Renal cortical epithelial cell (primary cell): ENCODE results near the gene MEGF6. TPM values are rescaled to one million over a fixed set of nuclear protein-coding genes. Genes with fewer than 3 reads are reported as not detected.

Experiments
- DNase-seq: peaks from one replicate; pipeline ENCODE4 v3.0.0-alpha.2; 2011; ENCODE audit warnings: low read depth
- total RNA-seq: library from RNA; depleted of rRNA; stranded (reverse); fragments of >200 nt; gene quantifications from 2 replicates; pipeline ENCODE4 v1.2.3, GENCODE V29; 2014

MEGF6 gene
- total RNA-seq, 1 donor from 2014 or later = 5.7 TPM

DNA sequence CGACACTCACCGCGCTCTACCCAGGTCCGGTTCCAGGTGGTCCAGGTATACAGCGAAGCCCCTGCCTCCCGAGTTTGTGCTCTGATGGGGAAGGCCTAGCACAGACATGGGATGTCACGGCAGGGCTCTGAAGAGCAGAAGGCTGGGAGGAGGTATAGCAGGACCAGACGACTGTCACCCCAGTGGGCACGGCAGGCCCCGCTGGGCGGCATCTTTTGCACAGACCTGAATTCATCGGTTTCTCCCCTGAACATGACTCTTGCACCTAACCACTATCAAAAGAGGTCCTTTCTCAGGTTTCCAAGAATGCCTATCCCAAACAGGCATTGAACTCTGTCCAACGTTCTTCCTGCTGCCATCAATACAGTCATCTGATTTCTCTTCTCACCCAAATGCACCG lies 126.3 kb downstream of the MEGF6 start:
- DNase-seq = no peak

DNA sequence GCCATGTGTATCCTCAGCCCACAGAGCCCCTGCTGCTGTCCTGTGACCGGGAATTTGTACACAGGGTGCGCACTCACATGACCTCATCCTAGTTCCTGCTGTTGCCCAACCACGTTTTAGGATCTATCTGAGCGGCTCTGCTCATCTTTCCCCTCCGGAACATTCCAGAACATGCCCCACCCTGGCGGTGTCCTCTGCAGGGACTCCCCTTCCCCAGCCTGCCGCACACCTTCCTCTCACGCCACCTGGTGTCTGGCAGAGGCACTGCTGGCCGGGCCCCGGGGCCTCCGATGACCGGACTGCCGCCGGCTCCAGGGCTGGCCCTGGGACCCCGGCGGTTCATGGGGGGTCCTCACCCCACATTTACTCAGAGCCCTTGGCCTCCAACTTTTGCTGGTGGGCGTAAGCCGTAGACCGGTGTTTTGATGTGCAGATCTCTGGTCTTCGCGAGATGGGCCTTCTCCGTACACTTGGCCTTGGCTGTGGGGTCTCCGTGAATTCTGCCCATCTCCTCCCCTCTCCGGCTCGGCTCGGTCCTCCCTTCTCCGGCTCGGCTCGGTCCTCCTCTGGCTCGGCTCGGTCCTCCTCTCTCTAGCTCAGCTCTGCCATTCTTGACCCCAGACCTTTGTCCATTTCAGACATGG lies 127.4 kb downstream of the MEGF6 start:
- peak; percentile 3 for DNase-seq

DNA sequence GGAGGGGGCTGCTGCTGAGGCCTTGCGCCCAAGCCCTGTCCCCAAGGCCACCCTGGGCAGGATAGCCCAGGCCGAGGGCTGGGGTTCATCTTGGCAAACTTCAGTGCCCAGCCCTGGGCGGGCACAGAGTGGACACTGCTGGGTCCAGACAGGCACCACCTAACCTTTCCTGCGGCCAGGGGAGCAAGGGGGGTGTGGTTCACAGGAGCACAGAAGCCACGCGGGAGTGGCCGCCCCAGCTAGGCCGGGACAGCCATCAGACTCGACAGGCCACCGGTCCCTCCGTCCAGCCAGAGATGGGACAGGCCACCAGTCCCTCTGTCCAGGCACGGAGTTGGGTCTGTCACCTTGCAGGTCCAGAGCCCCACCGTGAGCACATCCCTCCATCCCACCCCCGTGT lies 127.9 kb downstream of the MEGF6 start:
- no peak for DNase-seq

DNA sequence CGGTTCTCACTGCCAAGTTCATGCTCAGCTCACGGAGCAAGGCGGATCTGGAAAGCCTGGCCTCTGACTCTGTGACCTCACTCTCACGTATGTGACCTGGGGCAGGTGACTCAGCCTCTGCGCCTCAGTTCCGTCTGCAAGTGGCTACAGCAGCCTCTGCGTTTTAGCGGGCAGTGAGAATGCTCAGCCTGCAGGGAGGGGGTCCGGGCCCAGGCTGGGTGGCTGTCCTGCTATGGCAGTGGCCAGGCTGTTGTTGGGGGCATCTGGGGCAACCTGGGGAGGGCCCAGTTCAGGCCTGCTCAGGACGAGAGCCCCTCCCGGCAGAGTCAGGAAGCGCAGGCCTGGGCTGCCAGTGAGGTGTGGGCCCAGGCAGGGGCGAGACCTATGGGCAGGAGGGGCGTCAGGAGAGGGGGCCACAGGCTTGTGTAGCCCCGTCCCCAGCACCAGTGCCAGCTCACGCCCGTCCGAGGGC lies 128.9 kb downstream of the MEGF6 start:
- peak; percentile 78 for DNase-seq

DNA sequence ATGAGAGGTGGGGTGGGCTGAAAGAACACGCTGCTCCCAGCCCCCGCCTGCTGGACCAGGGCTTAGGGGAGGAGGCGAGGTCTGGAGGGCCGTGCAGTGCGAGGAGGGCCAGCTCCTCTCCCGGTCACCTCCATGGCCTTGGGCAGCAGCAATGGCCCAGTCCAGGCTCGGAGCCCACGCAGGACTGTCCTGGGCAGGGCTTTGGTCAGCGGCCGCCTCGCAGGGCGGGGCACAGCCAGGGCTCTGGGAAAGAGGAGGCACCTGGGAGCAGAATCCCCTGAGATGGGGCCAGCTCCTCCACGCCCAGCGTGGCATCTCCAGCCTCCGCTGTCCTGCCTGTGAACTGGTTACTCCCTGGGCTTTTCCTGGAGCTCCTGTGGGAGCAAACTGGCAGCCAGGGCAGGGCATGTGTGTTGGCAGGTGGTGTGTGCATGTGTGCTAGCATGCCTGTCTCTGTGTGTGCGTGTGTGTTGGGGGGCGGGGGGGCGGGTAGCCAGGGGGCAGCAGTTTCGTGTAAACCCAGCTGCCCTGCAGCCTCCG lies 129.4 kb downstream of the MEGF6 start:
- no peak for DNase-seq

DNA sequence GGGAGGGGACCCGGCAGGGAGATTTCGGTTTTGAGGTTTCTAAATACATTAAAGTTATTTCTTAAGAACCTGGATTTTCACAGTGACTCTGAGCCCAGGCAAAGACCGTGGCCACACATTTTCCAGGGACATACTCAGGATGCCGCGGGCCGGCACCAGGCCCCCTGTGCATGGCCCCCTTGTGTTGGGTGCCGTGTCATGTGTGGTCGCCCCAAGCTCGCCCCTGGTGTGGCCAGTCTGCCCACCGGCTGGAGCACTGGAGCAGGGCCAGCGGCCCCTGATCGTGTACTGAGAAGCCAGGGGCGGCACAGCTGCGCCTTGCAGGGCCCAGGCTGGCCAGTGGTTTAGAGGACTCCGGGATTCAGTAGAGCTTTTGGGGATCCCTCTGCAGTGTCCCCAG lies 130.3 kb downstream of the MEGF6 start:
- DNase-seq = no peak

DNA sequence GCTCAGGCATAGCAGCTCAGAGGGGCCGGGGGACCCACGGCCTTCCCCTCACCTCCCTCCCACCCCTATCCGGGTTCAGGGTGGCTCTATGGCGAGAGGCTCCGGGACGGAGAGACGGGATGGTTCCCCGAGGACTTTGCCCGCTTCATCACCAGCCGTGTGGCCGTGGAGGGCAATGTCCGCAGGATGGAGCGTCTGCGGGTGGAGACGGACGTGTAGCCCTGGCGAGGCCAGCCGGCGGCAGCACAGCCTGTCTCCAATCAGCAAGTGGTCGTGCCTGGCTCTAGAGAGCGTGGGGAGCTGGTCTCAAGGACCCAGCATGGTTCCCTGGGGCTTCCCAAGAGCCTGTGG lies 131.0 kb downstream of the MEGF6 start:
- DNase-seq = no peak

DNA sequence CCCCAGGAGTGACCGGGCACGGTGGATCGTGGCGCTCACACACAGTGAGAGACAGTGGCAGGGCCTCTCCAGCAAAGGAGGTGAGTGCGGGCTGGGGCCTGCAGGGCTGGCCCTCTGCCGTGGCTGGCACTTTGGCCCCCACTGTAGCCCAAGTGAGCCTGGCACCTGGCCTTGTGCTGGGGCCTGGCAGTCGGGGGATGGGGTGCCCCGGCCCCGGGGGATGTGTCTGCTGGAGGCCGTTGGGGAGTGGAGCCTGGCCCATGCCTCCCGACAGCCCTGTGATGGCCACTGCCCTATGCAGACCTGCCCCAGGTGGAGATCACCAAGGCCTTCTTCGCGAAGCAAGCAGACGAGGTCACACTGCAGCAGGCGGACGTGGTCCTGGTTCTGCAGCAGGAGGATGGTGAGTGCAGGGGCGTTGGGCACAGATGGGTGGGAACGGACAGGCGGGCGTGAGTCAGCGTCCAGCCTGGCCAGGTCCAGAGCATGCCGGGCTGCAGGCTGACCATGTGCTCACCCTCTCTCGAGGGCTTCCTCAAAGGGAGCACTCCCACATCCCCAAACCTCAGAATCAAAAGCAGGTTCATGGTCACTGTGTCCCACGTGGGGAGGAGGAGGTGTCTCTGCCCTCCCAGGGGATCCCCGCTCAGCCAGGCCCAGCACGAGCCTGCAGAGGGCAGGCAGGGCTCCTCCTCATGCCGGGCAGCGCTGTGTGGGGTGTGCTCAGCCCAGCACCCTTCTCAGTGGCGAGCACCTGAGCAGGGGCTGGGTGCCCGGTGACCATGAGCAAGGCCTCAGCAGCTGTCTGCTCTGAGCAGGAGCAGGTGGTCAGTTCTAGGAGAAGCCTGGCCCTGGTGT lies 131.6 kb downstream of the MEGF6 start:
- no peak for DNase-seq

DNA sequence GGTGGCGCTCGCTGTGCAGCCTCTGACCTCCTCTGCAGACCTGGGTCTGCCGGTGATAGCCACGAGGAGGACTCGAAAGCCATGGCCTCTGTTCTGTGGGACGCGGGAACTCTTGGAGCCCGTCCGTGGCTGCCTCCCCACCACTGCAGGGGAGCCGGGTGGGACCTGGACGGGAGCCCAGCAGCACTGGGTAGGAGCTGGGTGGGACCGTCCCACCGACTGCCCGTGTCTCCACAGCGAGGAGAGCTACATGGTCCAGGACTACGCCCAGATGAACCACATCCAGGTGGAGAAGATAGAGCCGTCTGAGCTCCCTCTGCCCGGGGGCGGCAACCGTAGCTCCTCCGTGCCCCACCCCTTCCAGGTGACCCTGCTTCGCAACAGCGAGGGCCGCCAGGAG lies 133.1 kb downstream of the MEGF6 start:
- no peak for DNase-seq

DNA sequence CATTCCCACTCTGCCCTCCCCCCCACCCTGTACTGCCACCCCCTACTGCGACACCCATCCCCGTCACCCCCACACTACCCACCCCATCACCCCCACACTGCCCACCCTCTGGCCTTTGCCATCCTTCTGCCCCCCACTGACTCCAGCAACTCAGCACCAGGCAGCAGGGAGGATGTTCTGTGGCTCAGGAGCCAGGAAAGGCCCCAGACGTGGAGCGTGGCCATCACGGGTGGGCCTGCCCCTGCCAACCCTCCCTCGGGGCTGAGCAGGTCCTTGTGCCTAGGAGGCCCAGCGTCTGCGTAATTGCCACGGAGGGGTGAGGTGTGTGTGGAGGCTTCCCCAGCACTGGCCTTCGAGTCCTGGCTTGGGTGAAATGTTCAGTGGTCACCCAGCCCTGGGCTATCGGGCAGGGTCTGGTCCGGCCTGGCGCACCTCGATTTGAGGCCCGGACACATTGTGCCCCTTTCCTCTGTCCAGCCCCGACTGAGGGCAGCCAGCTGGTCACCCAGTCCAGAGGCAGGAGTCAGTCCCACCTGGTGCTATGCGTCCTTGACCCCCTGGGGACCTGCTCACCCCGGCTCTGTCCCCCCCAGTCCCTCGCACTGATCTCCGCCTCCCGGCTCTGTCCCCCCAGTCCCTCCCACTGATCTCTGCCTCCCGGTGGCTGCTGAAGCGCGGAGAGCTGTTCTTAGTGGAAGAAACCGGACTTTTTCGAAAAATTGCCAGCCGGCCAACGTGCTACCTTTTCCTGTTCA lies 133.9 kb downstream of the MEGF6 start:
- DNase-seq = no peak

DNA sequence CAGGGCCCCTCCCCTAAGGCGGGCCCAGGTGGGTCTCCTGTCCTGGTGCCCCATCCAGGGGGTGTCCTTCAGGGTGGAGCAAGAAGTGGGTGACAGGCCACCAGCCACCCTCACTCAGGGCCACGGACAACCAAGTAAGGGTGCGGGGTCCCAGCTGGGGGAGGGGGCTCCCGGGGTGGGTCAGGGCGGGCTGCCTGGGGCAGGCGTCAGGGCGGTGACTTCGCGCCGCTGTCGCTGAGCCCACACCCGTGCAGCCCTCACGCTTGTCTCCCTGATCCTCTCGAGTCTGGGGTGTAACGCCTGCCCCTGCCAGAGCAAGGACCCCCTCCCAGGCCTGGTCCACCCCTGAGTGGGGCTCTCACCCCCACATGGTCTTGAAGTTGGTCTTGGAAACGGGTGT lies 134.6 kb downstream of the MEGF6 start:
- no peak for DNase-seq

DNA sequence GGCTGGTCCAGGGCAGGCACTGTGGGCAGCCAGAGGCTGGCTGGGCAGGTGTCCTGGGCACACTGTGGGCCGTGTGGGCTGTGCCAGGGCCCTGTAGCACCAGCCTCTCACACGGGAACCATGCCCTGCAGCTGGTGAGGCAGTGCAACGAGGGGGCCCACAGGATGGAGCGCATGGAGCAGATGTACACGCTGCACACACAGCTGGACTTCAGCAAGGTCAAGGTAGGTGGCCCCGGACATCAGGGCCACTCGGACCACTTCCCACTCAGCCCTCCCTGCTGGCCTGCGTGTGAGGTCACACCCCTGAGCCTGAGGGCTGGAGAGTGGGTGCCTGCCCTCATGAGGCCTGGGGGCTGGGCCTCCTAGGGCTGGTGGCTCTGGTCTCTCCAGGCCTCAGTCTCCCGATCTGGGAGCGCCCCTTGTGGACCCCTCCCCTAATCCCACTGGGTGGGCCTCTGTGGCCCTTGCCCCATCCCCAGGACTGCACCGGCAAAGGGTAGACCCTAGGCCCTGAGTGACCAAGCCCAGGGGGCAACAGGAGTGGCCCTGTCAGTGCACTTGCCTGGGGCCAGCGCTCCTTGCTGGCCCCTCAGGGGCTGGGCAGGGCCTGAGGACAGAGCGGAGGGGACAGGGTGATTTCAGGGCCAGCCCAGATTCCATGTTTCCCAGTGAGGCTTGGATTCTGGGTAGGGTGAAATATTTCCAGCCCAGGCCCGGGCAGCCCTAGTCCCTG lies 135.3 kb downstream of the MEGF6 start:
- no peak for DNase-seq

DNA sequence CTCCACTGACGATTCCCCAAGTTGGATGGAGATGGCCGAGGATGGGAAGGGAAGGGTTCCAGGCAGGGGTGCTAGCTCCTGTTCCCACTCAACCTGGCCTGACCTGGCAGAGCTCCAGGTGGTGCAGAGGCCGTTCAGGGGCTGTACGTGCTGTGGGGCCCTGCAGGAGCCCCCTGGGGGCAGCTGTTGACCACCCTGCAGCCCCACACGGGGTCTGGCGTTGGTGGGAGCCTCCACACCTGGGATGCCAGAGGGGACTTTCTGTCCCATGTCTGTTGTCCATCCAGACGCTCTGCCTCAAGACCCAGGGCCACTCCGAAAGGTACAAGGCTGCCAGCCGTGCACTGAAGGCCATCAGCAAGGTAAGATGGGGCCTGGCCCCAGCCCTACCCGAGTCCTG lies 136.9 kb downstream of the MEGF6 start:
- DNase-seq = no peak

DNA sequence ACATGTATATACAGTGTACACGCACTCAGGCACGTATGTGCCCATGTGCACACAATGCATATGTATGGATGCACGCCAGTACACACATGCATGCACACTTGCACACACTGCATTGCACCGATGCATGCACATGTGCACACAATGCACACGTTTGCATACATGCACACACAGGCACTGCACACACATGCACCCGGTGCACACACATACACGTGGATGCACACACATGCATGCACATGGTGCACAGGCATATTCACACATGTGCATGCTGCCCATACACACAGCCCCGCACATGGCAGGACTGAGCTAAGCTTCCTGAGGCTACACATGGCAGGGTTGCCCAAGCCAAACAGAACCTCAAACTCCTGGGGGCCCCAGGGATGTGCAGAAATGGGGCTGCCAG lies 137.3 kb downstream of the MEGF6 start:
- no peak for DNase-seq

DNA sequence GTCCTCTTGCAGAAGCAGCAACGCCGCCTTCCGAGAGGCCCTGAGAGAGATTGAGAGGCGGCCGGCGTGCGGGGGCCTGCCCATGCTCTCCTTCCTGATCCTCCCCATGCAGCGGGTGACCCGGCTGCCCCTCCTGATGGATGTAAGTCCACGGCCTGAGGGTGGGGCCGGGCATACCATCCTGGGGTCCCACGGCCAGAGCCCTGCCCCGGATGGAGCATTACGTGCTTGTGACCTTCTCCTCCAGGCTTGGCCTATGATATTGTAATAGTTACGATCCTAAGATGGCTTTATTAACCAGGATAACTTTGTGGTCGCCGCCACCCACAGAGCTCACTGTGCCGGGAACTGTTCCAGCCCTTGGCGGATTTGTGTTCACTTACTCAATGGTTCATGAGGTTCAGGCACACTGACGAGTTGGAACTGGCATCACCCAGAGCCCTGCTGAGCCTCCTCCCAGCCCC lies 137.9 kb downstream of the MEGF6 start:
- DNase-seq = peak; percentile 37

DNA sequence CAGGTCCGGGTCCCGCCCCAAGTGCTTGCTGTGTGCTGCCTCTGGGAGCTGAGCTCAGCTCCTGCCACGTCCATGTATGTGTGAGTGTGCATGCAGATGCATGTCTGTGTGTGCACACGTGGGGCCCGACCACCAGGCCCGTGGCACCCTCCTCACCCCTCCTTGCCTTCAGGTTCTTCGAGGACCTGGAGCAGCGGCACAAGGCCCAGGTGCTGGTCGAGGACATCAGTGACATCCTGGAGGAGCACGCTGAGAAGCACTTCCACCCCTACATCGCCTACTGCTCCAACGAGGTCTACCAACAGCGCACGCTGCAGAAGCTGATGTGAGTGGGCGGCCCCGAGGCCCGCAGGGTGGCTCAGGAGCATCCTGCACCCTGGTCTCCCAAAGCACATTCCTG lies 138.4 kb downstream of the MEGF6 start:
- DNase-seq = no peak

DNA sequence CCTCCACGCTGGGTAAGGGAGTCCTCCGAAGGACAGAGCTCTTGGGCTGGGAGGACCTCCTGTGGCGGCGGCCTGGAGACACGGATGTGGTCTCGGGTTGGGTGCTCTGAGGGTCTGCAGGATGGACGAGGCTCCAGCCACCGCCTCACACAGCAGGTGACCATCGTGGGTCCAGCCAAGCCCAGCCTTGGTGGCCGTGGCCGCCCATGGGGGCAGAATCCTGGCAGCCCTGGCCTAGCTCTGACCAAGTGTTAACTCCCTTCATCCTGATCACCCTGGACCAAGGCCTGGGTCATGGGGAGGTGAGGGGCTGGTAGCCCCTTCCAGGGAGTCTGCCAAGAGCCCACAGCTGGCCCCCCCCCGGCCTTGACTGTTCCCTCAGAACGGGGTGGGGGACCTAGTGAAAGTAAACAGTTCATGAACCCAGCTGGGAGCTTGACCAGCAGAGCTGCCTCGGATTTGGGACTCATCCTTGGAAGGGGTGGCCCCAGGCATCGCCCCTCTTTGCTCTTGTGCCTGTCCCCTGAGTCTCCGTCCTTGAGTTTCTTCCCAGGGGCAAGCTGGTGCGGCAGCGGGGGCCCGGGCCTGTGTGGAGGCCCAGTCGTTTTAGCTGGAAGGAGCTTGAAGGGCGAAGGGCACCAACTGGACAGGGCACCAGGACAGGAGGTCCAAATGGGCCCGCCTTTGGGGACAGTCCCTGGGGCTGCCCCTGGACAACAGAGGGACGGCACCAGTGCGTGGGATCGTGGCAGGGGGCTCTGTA lies 139.0 kb downstream of the MEGF6 start:
- DNase-seq = no peak

DNA sequence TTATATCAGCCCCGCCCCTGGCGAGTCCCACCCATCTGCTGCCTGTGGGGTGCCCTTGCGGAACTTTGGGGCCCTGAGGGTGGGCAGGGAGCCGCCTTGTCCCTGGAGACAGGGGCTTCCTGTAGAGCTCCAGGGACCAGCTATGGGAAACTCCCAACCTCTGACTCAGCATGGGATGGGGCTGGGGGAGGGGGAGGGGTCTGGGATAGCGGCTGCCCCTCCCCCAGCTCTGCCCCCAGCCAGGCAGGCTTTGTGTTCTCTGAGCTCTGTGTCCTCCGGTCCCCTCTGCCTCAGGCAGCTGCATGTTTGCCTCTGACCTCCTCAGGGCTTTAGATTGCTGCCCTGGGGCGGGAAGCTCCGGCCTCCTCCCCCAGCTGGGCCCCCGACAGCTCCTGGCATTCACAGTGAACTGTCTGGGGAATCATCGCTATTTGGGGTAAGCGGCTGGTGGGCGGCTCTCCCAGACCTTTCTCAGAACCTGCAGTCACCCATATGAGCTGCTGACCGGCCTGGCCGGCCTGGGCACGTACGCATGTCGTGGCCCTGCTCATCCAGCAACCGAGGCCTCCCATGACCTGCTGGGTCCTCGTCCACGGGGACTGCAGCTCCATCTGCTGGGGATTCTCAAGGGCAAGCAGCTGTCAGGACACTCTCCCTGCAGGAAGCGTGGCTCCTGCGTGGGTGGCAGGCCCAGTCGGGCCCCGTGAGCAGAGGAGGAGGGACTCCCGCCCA lies 139.8 kb downstream of the MEGF6 start:
- DNase-seq = peak; percentile 21

DNA sequence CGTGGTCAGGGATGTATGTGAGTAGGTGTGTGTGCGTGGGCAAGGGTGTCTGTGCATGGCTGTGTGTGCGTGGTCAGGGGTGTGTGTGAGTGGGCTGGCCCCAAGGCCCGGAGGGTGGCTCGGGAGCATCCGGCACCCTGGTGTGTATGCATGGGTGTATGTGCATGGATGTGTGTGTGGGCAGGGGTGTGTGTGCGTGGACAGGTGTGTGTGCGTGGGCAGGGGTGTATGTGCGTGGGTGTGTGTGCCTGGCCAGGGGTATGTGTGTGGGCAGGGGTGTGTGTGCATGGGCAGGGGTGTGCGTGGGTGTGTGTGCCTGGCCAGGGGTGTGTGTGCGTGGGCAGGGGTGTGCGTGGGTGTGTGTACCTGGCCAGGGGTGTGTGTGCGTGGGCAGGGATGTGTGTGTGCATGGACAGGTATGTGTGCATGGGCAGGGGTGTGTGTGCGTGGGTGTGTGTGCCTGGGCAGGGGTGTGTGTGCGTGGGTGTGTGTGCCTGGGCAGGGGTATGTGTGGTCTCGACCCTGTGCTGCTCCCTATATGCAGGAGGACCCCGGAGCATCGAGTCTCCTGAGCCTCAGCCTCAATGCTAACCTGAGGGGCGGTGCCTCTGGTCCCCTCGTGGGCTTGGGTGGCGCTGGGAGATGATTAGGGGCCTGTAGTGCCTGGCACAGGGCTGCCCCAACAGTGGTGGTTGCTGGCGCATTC lies 140.5 kb downstream of the MEGF6 start:
- DNase-seq = no peak
